ENCODE data around the gene CLMN.

GRCh38 chr14:95264271-95264973, 55.3 kb downstream of the CLMN start:
- TF ChIP-seq POLR2A (IDR thresholded peaks at IDR 0.05; ENCODE audit: low read depth, low read length) (no peak), POLR2AphosphoS5 (IDR thresholded peaks at IDR 0.05; ENCODE audit: low read depth, low read length) (no peak), TAF1 (IDR thresholded peaks at IDR 0.05; ENCODE audit: low read depth, low read length) (no peak), SPI1 (IDR thresholded peaks at IDR 0.05; ENCODE audit: low read depth, low read length) (no peak)

Measured in GM12891 (cell line).